K562 (cell line): Measurements from ENCODE around the gene RREB1. TPM values are rescaled to one million over a fixed set of nuclear protein-coding genes. Genes with fewer than 3 reads are reported as not detected.

Experiments used
- BRD9 ChIP-seq: fragments of 450-650 bp; IDR thresholded peaks from 2 replicates; pipeline ENCODE4 v1.6.1; 2018; ENCODE audit warnings: low read depth; ENCODE audit not compliant: partially characterized antibody
- CCAR2 ChIP-seq: fragments of 200-400 bp; formaldehyde crosslinking; IDR thresholded peaks from 2 replicates; pipeline ENCODE4 v1.6.1; 2017; ENCODE audit warnings: mild to moderate bottlenecking, low read depth, low read length
- EP400 ChIP-seq: fragments of 450-650 bp; IDR thresholded peaks from 2 replicates; pipeline ENCODE4 v1.6.1; 2017; ENCODE audit warnings: antibody characterized with exemption, mild to moderate bottlenecking, moderate library complexity
- ERF ChIP-seq: fragments of 450-650 bp; formaldehyde crosslinking; IDR thresholded peaks from 2 replicates; pipeline ENCODE4 v1.4.0; 2020; ENCODE audit warnings: mild to moderate bottlenecking, mixed read lengths
- ETV5 ChIP-seq: sonication (generic); formaldehyde crosslinking; IDR thresholded peaks from 2 replicates; pipeline ENCODE4 v1.4.0; 2020; ENCODE audit warnings: low read depth, mild to moderate bottlenecking, missing genetic modification reagents
- HNRNPH1 ChIP-seq: fragments of 200-400 bp; formaldehyde crosslinking; optimal IDR thresholded peaks from 2 replicates; pipeline ENCODE3; 2017; ENCODE audit warnings: low read depth, mild to moderate bottlenecking, low read length, moderate library complexity
- MED1 ChIP-seq: sonication (generic); formaldehyde crosslinking; IDR thresholded peaks from 2 replicates; pipeline ENCODE4 v1.8.1; 2023; ENCODE audit warnings: missing genetic modification reagents, borderline replicate concordance
- NFYB ChIP-seq: IDR thresholded peaks from 2 replicates; pipeline ENCODE4 v1.6.1; 2011; ENCODE audit warnings: mild to moderate bottlenecking, moderate library complexity; ENCODE audit not compliant: insufficient read length; ENCODE audit errors: extremely low read depth
- PRMT5 ChIP-seq: sonication (generic); formaldehyde crosslinking; IDR thresholded peaks from 2 replicates; pipeline ENCODE4 v1.5.0; 2020; ENCODE audit warnings: missing genetic modification reagents
- PYGO2 ChIP-seq: fragments of 450-650 bp; IDR thresholded peaks from 2 replicates; pipeline ENCODE4 v1.6.1; 2016; ENCODE audit warnings: mild to moderate bottlenecking, missing genetic modification characterization, moderate library complexity, missing compliant biosample characterization
- TAF9B ChIP-seq: fragments of 450-650 bp; IDR thresholded peaks from 2 replicates; pipeline ENCODE4 v1.6.1; 2018; ENCODE audit warnings: mild to moderate bottlenecking; ENCODE audit not compliant: partially characterized antibody
- TBP ChIP-seq: optimal IDR thresholded peaks from 2 replicates; pipeline ENCODE3; 2011; ENCODE audit warnings: low read depth, low read length, improper control_type of control experiment
- YBX1 ChIP-seq: fragments of 450-650 bp; IDR thresholded peaks from 2 replicates; pipeline ENCODE4 v1.7.1; 2016; ENCODE audit warnings: mild to moderate bottlenecking
- ZBED1 ChIP-seq: IDR thresholded peaks from 2 replicates; pipeline ENCODE4 v1.6.1; 2014
- ZNF212 ChIP-seq: fragments of 450-650 bp; formaldehyde crosslinking; IDR thresholded peaks from 2 replicates; pipeline ENCODE4 v1.4.0; 2020; ENCODE audit warnings: mild to moderate bottlenecking
- ZNF347 ChIP-seq: fragments of 450-650 bp; formaldehyde crosslinking; IDR thresholded peaks from 2 replicates; pipeline ENCODE4 v1.4.0; 2020; ENCODE audit warnings: low read depth, mild to moderate bottlenecking, moderate library complexity
- ZNF445 ChIP-seq: fragments of 250-450 bp; sonication (Bioruptor Pico); IDR thresholded peaks from 2 replicates; pipeline ENCODE4 v1.4.0; 2020; ENCODE audit warnings: low read depth, mild to moderate bottlenecking, moderate library complexity
- ZNF707 ChIP-seq: fragments of 250-450 bp; sonication (Bioruptor Pico); conservative IDR thresholded peaks from 2 replicates; pipeline ENCODE4 v1.8.0; 2022; ENCODE audit warnings: inconsistent platforms, mild to moderate bottlenecking, moderate library complexity
- ZSCAN32 ChIP-seq: fragments of 450-650 bp; formaldehyde crosslinking; IDR thresholded peaks from 2 replicates; pipeline ENCODE4 v1.4.0; 2020; ENCODE audit warnings: mild to moderate bottlenecking, moderate library complexity
- polyA plus RNA-seq, 8 experiments: library from polyadenylated mRNA; depleted of rRNA in 4 of 8; stranded (reverse) in 5 of 8; unstranded in 3 of 8; fragments of >200 nt; fragmentation: Nextera tagmentation in 2 of 8; fragmentation: Illumina TruSeq in 1 of 8; extraction: Ambion mirVana in 2 of 8; extraction: Trizol in 1 of 8; gene quantifications; 2 replicates each; pipeline versions ENCODE4 v1.2.1 to v1.2.3, GENCODE V29; 2011 to 2014; ENCODE audit warnings: inconsistent platforms in 1 of 8, missing spikeins in 1 of 8
- total RNA-seq, 7 experiments: library from RNA; depleted of rRNA in 6 of 7; stranded (reverse); fragments of >200 nt in 6 of 7; fragmentation: Illumina TruSeq in 2 of 7; extraction: Trizol in 2 of 7; gene quantifications; 2 replicates each; pipeline versions ENCODE4 v1.2.1 to v1.2.3, GENCODE V29; 2011 to 2021; ENCODE audit warnings: low replicate concordance in 1 of 7
- TF ChIP-seq, protein P1 (sequence below): sonication (generic); formaldehyde crosslinking; IDR thresholded peaks from 2 replicates; pipeline ENCODE4 v1.8.0; 2022; ENCODE audit warnings: missing genetic modification reagents, mild to moderate bottlenecking, borderline replicate concordance
- TF ChIP-seq, protein P2 (sequence below): fragments of 200-800 bp; sonication (Bioruptor generic); IDR thresholded peaks from 2 replicates; pipeline ENCODE4 v1.6.1; 2017; ENCODE audit warnings: missing genetic modification characterization, missing compliant biosample characterization
- TF ChIP-seq, protein P3 (sequence below): sonication (generic); formaldehyde crosslinking; IDR thresholded peaks from 2 replicates; pipeline ENCODE4 v1.8.1; 2023; ENCODE audit warnings: mild to moderate bottlenecking, missing genetic modification reagents
- TF ChIP-seq, protein P4 (sequence below), 2 experiments: IDR thresholded peaks in 1 of 2; conservative IDR thresholded peaks in 1 of 2; 2 replicates each; pipeline ENCODE4 v1.6.1; 2016; ENCODE audit warnings: low read depth in 2 of 2, mild to moderate bottlenecking in 1 of 2, missing compliant biosample characterization in 1 of 2, missing genetic modification characterization in 1 of 2, moderate library complexity in 1 of 2

The RREB1 gene
- total and polyA plus RNA-seq, 9 of the 15 experiments (the other 6 are each of a cell fraction or from before 2014, with no cell fraction given): 3.3 to 64.2 (median 19.3) TPM

DNA sequence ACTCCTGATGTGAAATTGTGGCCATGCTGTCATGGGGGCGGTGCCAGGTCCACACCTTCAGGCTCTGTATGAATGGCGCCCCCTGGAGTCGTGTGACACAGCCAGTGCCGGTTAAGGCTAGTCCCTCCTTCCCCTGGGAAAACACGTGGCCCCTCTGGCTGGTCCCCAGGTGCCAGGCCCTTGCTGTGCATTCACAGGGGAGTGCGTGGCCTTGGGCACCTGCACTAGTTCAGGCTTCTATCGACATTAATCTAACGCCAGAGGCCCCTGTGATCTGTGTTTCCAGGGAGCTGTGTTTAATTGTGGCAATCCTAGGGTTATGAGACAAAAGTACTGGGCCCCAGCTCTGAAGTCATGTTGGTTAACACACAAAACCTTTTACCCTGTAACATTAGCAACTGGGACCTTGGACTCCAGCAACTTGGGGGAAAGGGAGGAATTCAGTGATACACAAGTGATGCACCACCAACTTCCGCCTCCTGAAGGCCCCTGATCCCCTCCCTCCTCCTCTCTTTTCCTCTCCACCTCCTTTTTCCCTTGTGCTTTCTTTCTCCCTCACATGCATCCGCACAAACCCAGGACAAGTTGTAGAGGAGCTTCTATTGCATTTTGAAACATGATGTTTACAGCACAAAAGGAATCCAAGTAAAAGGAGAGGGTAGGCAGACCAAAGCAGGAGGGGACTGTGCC is 131.3 kb downstream of the RREB1 start (continued):
- TF ChIP-seq ZNF445: no peak
- TF ChIP-seq ERF (CRISPR knock-in tag): no peak
- TF ChIP-seq ZNF212 (CRISPR knock-in tag): no peak
- TF ChIP-seq, protein P1, sequence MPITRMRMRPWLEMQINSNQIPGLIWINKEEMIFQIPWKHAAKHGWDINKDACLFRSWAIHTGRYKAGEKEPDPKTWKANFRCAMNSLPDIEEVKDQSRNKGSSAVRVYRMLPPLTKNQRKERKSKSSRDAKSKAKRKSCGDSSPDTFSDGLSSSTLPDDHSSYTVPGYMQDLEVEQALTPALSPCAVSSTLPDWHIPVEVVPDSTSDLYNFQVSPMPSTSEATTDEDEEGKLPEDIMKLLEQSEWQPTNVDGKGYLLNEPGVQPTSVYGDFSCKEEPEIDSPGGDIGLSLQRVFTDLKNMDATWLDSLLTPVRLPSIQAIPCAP (CRISPR knock-in tag): no peak
- TF ChIP-seq YBX1: no peak
- no peak for TF ChIP-seq ZNF707 (CRISPR knock-in tag)
- TF ChIP-seq ETV5 (CRISPR knock-in tag): no peak
- no peak for TF ChIP-seq CCAR2
- no peak for TF ChIP-seq ZSCAN32 (CRISPR knock-in tag)
- no peak for TF ChIP-seq ZNF347
- peak; percentile 84 for TF ChIP-seq EP400
- TF ChIP-seq, protein P2, sequence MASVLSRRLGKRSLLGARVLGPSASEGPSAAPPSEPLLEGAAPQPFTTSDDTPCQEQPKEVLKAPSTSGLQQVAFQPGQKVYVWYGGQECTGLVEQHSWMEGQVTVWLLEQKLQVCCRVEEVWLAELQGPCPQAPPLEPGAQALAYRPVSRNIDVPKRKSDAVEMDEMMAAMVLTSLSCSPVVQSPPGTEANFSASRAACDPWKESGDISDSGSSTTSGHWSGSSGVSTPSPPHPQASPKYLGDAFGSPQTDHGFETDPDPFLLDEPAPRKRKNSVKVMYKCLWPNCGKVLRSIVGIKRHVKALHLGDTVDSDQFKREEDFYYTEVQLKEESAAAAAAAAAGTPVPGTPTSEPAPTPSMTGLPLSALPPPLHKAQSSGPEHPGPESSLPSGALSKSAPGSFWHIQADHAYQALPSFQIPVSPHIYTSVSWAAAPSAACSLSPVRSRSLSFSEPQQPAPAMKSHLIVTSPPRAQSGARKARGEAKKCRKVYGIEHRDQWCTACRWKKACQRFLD (CRISPR knock-in tag): no peak
- TF ChIP-seq, protein P3, sequence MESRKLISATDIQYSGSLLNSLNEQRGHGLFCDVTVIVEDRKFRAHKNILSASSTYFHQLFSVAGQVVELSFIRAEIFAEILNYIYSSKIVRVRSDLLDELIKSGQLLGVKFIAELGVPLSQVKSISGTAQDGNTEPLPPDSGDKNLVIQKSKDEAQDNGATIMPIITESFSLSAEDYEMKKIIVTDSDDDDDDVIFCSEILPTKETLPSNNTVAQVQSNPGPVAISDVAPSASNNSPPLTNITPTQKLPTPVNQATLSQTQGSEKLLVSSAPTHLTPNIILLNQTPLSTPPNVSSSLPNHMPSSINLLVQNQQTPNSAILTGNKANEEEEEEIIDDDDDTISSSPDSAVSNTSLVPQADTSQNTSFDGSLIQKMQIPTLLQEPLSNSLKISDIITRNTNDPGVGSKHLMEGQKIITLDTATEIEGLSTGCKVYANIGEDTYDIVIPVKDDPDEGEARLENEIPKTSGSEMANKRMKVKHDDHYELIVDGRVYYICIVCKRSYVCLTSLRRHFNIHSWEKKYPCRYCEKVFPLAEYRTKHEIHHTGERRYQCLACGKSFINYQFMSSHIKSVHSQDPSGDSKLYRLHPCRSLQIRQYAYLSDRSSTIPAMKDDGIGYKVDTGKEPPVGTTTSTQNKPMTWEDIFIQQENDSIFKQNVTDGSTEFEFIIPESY (CRISPR knock-in tag): peak; percentile 35; the same call in 1 of the 2 replicates
- TF ChIP-seq PRMT5: no peak
- TF ChIP-seq TBP: no peak
- no peak for TF ChIP-seq PYGO2 (tag)
- no peak for TF ChIP-seq NFYB
- no peak for TF ChIP-seq HNRNPH1
- TF ChIP-seq, protein P4, sequence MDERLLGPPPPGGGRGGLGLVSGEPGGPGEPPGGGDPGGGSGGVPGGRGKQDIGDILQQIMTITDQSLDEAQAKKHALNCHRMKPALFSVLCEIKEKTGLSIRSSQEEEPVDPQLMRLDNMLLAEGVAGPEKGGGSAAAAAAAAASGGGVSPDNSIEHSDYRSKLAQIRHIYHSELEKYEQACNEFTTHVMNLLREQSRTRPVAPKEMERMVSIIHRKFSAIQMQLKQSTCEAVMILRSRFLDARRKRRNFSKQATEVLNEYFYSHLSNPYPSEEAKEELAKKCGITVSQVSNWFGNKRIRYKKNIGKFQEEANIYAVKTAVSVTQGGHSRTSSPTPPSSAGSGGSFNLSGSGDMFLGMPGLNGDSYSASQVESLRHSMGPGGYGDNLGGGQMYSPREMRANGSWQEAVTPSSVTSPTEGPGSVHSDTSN (CRISPR knock-in tag; IDR thresholded peaks at IDR 0.05; ENCODE audit: low read depth): no peak
- TF ChIP-seq, protein P4 (tag; conservative IDR thresholded peaks at IDR 0.05; ENCODE audit: low read depth): no peak
- TF ChIP-seq MED1 (CRISPR knock-in tag): no peak
- peak; percentile 63 for TF ChIP-seq BRD9
- no peak for TF ChIP-seq TAF9B
- TF ChIP-seq ZBED1: no peak
